Fibroblast of peridontal ligament (primary cell): ENCODE results near the gene AMBRA1.
"Not testable (repeated sequence)": the region's sequence is repeated elsewhere in the genome, so short reads cannot be mapped to it uniquely, and the experiment has no call there.

Source experiments
- DNase-seq: peaks from one replicate; pipeline ENCODE4 v3.0.0-alpha.2; 2010; ENCODE audit errors: extremely low read depth

The AMBRA1 gene

GRCh38 chr11:46534711-46535110, 59.1 kb downstream of the AMBRA1 start:
- no peak for DNase-seq

DNA sequence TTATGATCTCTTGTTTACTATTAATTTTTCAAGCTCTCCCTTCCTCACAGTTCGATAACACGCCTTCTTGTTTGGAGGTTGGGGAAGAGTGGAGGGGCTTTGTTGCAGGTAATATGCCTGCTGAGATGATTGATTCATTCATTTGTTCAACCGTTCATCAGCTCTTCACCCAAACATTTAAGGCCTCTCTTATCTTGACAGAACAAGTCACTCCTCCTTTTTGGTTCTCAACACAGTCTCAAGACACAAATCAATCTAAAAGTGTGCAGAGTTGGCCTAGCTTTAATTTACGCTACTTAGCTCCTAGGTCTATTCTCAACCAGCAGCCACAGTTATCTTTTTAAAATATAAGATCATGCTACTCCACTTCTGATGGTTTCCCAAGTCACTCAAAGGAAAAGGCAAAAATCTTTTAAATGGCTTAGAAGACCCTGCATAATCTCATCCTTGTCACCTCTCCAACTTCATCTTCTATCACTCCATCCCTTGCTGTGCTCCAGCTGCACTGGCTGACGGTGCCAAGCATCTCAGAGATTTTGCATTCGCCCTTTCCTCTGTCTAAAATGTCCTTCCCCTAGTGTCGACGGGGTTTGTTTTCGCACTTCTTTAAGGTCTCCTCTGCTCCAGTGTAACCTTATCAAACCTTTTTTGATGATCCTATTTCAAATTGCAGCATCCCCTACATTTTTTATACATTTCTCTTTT, 60.3 kb downstream of the AMBRA1 start:
- no peak for DNase-seq

- no peak for DNase-seq
Measured at GRCh38 chr11:46529928-46530574, 63.8 kb downstream of the AMBRA1 start.

GRCh38 chr11:46529095-46529905, 64.5 kb downstream of the AMBRA1 start:
- DNase-seq: peak; percentile 56

DNA sequence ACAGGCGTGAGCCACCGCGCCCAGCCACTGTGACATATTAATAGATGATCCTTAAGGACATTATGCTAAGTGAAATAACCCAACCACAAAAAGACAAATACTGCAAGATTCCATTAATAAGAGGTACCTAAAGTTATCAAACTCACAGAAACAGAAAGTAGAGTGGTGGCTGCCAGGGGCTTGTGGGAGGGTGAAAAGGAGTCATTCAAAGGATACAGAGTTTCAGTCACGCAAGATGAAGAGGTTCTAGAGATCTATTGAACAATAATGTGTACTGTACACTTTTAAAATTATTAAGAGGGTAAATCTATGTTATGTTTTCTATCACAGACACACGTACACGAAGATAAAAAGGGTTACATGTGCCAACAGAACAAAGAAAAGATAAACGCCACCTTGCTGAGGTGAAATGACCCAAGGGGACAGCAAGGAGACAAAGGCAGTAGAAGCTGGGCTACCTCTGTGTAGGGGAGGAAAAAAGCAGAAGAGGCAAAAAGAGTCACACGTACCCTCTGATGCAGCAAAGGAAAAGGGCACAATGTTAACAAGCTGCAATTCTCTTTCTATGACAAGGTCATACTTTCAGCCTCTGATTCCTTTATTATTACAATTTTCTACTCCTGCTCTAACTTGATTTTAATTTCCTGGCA, 65.3 kb downstream of the AMBRA1 start:
- no peak for DNase-seq

DNA sequence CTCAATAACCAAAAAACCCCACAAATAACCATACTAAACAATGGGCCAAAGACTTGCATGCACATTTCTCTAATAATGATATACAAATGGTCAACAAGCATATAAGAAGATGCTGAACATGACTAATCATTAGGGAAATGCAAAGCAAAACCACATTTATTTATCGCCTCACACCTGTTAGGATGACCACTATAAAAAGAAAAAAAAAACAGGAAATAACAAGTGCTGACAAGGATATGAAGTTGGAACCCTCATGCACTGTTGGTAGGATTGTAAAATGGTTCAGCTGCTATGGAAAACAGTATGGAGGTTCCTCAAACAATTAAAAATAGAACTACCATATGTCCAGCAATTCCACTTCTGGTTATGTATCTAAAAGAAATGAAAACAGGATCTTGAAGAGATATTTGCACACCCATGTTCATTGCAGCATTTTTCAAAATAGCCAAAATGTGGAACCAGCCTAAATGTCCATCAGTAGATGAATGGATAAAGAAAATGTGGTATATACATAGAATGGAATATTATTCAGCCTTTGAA, 66.2 kb downstream of the AMBRA1 start:
- no peak for DNase-seq

GRCh38 chr11:46526216-46527215, 67.3 kb downstream of the AMBRA1 start:
- no peak for DNase-seq

DNA sequence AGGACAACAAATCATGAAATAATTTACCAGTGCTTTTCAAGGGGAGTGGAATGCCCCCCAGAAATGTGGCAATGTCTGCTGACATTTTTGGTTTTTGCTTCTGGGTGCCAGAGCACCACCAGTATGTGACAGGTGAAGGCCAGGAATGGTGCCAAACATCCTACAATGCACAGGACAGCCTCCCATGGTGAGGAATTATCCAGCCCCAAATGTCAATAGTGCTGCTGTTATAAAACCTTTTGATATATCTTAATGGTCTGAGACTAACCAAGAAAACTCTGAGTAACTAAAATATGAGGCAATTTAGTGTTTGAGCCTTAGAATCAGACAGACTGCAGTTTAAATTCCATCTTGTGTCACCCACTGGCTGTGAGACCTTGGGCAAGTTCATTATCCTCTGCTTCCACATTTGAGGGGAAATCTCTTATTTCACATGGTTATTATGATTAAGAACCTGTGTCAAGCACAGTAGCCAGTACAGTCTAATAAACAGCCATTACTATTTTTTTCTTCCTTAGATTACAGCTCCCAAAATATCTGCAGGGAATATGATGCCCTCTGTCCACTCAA, 69.5 kb downstream of the AMBRA1 start:
- DNase-seq: no peak

- no peak for DNase-seq
Measured at GRCh38 chr11:46523290-46523689, 70.5 kb downstream of the AMBRA1 start.

DNA sequence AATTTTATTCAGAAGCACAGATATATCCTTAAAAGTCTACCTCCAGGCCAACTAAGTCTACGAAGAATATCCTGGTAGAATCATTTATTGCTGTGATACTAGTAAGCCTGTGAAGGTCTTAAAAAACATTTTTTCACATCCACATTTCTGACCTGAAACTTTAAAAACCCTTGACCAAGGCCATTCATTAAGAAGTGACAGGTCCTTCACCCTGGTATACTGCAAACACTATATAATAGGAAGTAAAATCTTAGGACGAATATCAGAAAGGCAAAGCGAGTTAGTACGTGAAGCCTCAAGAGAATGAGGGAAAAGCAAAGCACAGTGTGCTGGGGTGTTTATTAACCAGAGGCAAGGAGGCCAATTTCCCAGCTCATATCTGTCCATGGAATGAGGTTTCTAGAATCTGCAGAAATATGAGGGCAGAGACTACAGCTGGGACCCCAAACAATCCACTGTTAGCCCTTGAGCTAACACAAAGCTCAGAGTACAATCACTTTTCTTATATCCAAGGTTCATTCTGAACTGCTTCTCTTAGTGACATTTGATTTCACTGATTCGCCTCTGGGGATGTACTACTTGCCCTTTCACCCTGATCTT, 71.0 kb downstream of the AMBRA1 start:
- DNase-seq: no peak

DNA sequence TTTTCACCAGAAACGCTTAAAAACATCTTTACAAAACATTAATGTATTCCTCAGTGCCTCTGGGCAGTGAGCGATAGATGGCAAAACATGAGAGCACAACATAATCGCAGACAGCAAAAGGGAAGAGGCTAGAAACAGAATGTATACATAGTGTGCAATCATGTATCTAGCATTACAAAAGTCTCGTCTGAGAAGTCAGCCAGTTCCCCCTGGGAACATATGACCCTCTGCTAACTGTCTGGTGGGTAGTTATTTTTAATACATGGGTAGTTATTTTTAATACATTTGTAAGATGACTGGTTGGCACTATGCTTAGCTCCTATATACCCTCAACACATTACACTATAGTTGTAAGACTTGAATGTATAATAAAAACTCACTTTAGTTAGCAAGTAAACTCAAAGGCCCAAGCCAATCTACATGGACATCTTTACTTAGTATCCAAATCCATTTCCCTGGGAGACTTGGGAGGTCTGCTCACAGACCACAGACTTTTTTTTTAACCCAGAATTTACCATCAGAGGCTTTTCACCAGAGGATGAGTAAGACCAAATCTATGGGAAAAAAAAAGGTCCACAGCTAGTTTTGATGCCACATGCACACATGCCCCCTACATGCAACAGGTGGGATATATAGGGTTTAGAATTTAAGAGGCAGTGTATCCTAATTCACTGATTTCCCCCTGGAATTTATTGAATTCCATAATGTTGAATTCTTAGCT, 71.7 kb downstream of the AMBRA1 start:
- DNase-seq: peak; percentile 66

DNA sequence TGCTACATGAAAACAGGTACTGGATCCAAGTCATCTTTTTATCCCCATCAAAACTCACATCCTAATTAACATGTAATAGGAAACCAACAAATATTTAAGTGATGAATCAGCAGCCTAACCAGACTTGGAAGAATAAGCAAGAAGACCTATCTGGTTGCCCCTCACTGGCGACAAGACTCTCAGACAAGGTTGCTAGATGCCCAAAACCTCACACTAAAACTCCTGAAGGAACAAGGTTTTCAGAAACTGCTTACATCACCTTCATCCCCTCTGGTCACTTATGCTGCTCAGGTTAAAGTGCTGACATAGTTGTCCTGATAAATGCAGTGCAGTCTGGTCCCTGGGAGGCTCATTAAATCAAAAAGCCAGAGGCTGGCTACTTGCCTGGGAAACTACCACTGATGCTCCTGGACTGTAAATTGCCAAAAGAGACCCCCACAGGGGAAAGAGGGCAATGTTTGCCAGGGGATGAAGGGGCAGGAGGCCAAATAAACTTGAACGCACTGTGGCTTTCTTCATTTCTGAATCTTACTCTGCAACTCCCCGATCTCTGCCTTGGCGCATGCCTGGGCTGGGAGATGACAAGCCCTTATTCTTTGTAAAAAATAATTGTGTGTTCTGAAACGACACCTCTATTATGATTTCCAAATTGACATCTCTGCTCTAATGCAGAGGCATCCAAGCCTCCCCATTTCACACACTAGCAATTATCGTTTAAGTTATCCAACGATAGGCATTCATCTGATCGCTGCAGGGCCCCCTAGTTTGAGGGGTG, 72.7 kb downstream of the AMBRA1 start:
- peak; percentile 63 for DNase-seq

- DNase-seq: no peak
Measured at GRCh38 chr11:46519351-46519750, 74.5 kb downstream of the AMBRA1 start.

DNA sequence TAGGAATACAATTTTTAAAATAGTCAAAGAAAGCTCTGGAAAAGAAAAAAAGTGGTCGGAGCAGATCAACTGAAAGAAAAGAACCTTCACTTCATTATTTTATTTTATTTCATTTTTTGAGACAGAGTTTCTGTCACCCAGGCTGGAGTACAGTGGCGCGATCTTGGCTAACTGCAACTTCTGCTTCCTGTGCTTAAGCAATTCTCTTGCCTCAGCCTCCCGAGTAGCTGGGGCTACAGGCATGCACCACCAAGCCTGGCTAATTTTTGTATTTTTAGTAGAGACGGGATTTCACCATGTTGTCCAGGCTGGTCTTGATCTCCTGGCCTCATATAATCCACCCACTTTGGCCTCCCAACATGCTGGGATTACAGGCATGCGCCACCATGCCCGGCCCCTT, 74.9 kb downstream of the AMBRA1 start:
- not testable (repeated sequence) for DNase-seq

DNA sequence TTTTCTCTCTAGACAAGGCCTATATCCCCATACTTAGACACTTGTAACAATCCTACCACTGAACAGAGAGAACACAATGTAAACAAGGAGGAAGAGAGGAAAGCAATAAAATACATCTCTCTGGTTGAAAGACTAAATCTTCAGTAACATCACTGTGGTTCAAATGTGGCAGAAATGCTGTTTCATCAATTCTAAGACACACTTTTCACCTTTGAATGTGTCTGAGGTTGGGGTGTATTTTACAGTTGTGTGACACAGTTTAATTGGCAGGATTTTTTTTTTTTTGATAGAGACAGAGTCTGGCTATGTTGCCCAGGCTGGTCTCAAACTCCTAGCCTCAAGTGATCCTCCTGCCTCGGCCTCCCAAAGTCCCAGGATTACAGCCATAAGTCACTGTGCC, 79.5 kb downstream of the AMBRA1 start:
- no peak for DNase-seq

DNA sequence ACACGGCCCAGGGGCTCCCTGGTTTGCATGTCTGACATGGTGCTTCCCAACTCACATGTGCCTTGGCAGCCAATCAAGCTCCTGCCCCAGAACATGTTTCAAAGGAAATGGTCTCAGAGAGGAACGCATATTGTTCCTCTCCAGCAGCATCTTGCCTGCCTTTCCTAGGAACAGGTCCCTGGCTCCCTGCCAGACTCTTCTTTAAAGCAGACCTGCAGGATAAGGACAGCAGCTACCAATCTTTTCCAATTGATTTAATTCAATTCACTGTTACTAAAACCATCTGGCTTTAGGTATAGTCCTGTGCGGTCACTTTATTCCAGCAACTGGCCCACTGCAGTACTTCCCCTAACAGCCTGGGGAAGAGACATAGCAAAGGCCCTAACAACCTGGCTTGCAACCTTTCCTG, 79.9 kb downstream of the AMBRA1 start:
- DNase-seq: no peak

- DNase-seq: no peak
Measured at GRCh38 chr11:46512261-46512881, 81.5 kb downstream of the AMBRA1 start.

GRCh38 chr11:46511342-46511741, 82.5 kb downstream of the AMBRA1 start:
- no peak for DNase-seq
